Epithelial cell of esophagus (primary cell): Measurements from ENCODE around the gene HIPK1.

Source experiments
- DNase-seq: peaks from one replicate; pipeline ENCODE4 v3.0.0; 2010; ENCODE audit warnings: low read depth
- H3K4me3 ChIP-seq: 2 replicates; pipeline ENCODE4 v1.5.1; 2011; ENCODE audit warnings: mild to moderate bottlenecking, low read length, control low read depth
- TF ChIP-seq, protein P1 (sequence below): IDR thresholded peaks from 2 replicates; pipeline ENCODE4 v1.5.1; 2011; ENCODE audit warnings: low read depth, mild to moderate bottlenecking, low read length, control low read depth, inconsistent platforms; ENCODE audit not compliant: insufficient read depth; ENCODE audit errors: missing control alignments

Gene HIPK1

DNA sequence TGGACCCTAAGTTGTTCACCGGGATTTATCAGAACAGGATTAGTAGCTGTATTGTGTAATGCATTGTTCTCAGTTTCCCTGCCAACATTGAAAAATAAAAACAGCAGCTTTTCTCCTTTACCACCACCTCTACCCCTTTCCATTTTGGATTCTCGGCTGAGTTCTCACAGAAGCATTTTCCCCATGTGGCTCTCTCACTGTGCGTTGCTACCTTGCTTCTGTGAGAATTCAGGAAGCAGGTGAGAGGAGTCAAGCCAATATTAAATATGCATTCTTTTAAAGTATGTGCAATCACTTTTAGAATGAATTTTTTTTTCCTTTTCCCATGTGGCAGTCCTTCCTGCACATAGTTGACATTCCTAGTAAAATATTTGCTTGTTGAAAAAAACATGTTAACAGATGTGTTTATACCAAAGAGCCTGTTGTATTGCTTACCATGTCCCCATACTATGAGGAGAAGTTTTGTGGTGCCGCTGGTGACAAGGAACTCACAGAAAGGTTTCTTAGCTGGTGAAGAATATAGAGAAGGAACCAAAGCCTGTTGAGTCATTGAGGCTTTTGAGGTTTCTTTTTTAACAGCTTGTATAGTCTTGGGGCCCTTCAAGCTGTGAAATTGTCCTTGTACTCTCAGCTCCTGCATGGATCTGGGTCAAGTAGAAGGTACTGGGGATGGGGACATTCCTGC, 46.2 kb downstream of the HIPK1 start:
- no peak for DNase-seq
- TF ChIP-seq, protein P1, sequence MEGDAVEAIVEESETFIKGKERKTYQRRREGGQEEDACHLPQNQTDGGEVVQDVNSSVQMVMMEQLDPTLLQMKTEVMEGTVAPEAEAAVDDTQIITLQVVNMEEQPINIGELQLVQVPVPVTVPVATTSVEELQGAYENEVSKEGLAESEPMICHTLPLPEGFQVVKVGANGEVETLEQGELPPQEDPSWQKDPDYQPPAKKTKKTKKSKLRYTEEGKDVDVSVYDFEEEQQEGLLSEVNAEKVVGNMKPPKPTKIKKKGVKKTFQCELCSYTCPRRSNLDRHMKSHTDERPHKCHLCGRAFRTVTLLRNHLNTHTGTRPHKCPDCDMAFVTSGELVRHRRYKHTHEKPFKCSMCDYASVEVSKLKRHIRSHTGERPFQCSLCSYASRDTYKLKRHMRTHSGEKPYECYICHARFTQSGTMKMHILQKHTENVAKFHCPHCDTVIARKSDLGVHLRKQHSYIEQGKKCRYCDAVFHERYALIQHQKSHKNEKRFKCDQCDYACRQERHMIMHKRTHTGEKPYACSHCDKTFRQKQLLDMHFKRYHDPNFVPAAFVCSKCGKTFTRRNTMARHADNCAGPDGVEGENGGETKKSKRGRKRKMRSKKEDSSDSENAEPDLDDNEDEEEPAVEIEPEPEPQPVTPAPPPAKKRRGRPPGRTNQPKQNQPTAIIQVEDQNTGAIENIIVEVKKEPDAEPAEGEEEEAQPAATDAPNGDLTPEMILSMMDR = no peak
- no peak overlapping the region for H3K4me3 ChIP-seq

DNA sequence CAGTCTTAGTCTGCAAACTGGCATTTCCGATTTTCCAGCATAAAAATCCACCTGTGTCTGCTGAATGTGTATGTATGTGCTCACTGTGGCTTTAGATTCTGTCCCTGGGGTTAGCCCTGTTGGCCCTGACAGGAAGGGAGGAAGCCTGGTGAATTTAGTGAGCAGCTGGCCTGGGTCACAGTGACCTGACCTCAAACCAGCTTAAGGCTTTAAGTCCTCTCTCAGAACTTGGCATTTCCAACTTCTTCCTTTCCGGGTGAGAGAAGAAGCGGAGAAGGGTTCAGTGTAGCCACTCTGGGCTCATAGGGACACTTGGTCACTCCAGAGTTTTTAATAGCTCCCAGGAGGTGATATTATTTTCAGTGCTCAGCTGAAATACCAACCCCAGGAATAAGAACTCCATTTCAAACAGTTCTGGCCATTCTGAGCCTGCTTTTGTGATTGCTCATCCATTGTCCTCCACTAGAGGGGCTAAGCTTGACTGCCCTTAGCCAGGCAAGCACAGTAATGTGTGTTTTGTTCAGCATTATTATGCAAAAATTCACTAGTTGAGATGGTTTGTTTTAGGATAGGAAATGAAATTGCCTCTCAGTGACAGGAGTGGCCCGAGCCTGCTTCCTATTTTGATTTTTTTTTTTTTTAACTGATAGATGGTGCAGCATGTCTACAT, 47.6 kb downstream of the HIPK1 start:
- peak; percentile 10 for DNase-seq
- H3K4me3 ChIP-seq = no peak overlapping the region
- TF ChIP-seq, protein P1 = peak; percentile 35

DNA sequence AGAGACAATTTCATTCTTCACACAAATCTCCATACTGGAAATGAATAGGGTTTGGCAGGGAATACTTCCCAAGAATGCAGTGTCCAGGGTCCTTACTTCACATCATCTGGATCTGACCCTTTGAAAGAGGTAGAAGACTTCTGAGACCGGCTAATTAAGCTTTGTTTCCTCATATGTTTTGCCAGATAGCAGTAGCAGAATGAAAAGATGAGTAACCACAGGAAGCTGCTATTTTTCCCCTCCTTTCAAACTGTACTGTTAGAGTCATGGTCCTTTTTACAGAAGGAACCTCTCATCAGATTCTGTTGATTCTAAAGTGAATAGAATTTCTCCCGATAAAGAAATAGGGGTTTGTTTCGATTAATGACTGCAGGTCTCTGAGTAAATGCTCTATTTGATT, 48.8 kb downstream of the HIPK1 start:
- TF ChIP-seq, protein P1 = no peak
- no peak overlapping the region for H3K4me3 ChIP-seq
- DNase-seq = no peak

DNA sequence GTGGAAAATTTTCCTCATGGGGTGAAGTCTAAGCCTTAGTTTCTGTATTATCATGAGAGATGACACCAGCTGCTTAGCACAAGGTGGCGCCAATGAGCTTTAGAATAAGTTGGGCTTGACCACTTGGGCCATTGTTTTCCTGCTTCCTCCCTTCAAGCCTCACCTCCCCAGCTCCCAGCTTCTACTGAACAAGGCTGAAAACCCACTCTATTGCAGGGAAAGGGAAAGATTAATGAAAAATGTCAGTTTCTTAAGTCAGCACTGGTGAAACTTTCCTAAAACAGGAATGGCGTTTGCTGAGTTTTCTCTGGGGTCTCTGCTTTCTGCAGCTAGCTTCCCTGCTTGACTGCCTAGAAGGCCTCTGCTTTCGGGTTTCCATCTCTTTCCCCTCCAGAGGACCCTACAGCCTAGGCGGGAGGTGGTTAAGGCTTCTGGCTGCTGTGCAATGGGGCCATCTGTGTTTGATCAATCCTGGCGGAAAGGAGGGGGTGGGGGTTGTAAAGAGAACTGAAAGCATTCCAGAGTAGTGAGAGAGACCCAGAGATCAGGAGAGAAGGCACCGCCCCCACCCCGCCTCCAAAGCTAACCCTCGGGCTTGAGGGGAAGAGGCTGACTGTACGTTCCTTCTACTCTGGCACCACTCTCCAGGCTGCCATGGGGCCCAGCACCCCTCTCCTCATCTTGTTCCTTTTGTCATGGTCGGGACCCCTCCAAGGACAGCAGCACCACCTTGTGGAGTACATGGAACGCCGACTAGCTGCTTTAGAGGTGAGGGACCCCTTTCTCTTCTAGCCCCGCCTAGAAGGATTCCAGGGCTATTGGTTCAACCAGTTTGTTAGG, 50.0 kb downstream of the HIPK1 start, which contains the start of gene OLFML3:
Gene OLFML3, plus strand, starts transcription at position 612 of the 840 bp plus-strand sequence. Its CDS starts 43 bp downstream, at position 655.
- TF ChIP-seq, protein P1 = peak; percentile 82
- DNase-seq = peak; percentile 89
- no peak within 1 kb of the TSS for H3K4me3 ChIP-seq

DNA sequence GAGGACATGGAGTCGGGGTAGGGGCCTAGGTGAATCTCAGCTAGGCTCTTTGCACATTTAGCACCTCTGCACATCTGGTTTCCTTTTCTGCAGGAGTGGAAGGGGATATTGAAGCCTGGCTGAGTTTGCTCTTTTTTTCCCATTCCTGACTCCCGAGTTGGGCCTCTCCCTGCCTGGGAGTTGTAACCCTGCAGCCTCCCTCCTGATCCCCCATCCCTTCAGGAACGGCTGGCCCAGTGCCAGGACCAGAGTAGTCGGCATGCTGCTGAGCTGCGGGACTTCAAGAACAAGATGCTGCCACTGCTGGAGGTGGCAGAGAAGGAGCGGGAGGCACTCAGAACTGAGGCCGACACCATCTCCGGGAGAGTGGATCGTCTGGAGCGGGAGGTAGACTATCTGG, 51.0 kb downstream of the HIPK1 start:
- no peak overlapping the region for H3K4me3 ChIP-seq
- DNase-seq = no peak
- TF ChIP-seq, protein P1 = no peak

DNA sequence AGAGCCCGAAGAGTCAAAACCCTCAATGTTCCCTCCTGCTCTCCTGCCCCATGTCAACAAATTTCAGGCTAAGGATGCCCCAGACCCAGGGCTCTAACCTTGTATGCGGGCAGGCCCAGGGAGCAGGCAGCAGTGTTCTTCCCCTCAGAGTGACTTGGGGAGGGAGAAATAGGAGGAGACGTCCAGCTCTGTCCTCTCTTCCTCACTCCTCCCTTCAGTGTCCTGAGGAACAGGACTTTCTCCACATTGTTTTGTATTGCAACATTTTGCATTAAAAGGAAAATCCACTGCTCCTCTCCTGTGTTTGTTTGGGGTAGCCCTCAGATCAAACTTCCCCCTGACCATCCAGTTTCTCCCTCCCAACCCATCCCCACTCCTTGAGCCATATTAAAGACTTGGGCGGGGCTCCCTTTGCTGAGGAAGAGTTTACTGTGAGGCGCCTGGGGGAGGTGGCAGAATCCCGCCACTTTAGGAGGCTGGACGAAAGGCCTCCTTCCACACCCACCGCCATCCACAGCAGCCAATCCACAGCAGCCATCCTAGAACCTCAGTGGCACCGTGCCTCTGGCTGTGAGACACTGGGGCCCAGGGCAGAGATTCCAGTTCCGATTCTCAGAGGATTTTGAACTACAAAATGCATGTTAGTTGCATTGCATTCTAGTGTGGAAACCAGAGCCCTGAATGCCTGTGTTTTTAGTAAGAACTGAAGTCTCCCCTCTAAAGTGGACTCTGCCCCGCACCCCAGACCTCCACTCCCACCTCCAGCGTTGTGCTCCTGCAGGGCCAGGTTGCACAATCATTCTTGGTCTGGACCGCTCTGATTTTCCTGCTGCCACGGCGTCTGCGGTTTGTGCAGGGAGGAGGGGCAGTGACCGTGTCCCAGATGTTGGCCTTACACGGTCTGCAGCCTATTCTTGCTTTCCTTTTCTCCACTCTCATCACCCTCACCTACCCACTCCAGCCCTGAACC, 53.1 kb downstream of the HIPK1 start:
- peak; percentile 49 for DNase-seq
- H3K4me3 ChIP-seq = no peak overlapping the region

More for the DNA sequence above, 53.1 kb downstream of the HIPK1 start:
- TF ChIP-seq, protein P1 = no peak
